Hepatocyte (in vitro differentiated cells): ENCODE results near the gene POC1A.

Experiments
- CTCF ChIP-seq: fragments of 200-600 bp; sonication (generic); IDR thresholded peaks from 2 replicates; pipeline ENCODE4 v1.5.1; 2016; ENCODE audit warnings: antibody characterized with exemption, mild to moderate bottlenecking; ENCODE audit not compliant: poor library complexity
- EZH2 ChIP-seq: fragments of 200-600 bp; sonication (generic); IDR thresholded peaks from 2 replicates; pipeline ENCODE4 v1.6.1; 2016; ENCODE audit warnings: antibody characterized with exemption, mild to moderate bottlenecking, borderline replicate concordance

GRCh38 chr3:52146811-52147210 is 7.4 kb downstream of the POC1A start:
- TF ChIP-seq CTCF (no peak), EZH2 (no peak)
